ENCODE measurements around the gene EXOC4. TPM values are rescaled to one million over a fixed set of nuclear protein-coding genes. Genes with fewer than 3 reads are reported as not detected.

The EXOC4 gene
- total and polyA plus RNA-seq, 2 of the 13 experiments (the other 11 are each of a cell fraction or from before 2014, with no cell fraction given) = 22.5 to 39.0 TPM

DNA sequence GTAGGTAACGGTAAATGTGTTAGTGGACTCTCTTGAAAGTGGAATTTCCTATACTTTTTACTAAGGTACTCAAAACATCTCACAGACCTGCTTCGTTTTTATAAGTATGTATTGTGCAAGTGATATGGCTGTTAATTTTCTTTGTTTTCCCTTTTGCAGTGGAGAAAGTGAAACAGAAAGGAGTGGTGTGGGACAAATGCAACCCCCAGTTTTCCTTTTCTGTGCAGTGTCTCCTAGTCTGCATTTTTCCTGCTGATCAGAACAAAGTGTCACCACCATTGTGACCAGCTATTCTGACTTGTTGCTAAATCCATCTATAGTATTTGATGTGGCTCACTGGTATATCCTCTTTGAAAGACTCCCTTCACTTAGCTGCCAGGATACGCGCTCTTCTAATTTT is 410.0 kb downstream of the EXOC4 start (continued):
- no peak for TF ChIP-seq NR2F6 (IDR thresholded peaks at IDR 0.05)
- no peak for TF ChIP-seq NR2F6 (CRISPR knock-in tag; IDR thresholded peaks at IDR 0.05)
- TF ChIP-seq ZSCAN5A (CRISPR knock-in tag; IDR thresholded peaks at IDR 0.05; ENCODE audit: borderline replicate concordance) = no peak
- TF ChIP-seq, protein P1, sequence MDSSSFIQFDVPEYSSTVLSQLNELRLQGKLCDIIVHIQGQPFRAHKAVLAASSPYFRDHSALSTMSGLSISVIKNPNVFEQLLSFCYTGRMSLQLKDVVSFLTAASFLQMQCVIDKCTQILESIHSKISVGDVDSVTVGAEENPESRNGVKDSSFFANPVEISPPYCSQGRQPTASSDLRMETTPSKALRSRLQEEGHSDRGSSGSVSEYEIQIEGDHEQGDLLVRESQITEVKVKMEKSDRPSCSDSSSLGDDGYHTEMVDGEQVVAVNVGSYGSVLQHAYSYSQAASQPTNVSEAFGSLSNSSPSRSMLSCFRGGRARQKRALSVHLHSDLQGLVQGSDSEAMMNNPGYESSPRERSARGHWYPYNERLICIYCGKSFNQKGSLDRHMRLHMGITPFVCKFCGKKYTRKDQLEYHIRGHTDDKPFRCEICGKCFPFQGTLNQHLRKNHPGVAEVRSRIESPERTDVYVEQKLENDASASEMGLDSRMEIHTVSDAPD (CRISPR knock-in tag; IDR thresholded peaks at IDR 0.05) = no peak
- no peak for TF ChIP-seq ZNF629 (CRISPR knock-in tag; conservative IDR thresholded peaks at IDR 0.05)

- Histone ChIP-seq H3K36me3 (replicated peaks in 1 of 2; ENCODE audit: control insufficient read depth in 1 of 2, insufficient read depth in 2 of 2, low read length in 2 of 2) (no peaks in the 10 kb centered on the region), H3K4me3 (replicated peaks in 1 of 3; ENCODE audit: insufficient read depth in 1 of 3, low read depth in 2 of 3, low read length in 3 of 3) (no peak overlapping the region), H4K20me1 (ENCODE audit: insufficient read depth, low read length) (no peaks in the 10 kb centered on the region), H3K9me3 (ENCODE audit: low read length) (no peaks in the 10 kb centered on the region), H2AFZ (ENCODE audit: low read length) (no peak overlapping the region), H3K9ac (ENCODE audit: insufficient read depth, low read depth, low read length) (no peak overlapping the region), H3K27me3 (ENCODE audit: control insufficient read depth in 1 of 2, insufficient read depth in 2 of 2, low read length in 2 of 2) (no peaks in the 10 kb centered on the region), H3K4me2 (ENCODE audit: low read depth, low read length) (no peak overlapping the region), H3K4me1 (ENCODE audit: insufficient read depth, low read length) (no peaks in the 10 kb centered on the region), H3K27ac (ENCODE audit: extremely low read length, insufficient read depth, low read length) (no peak overlapping the region), H3K79me2 (ENCODE audit: insufficient read depth, low read length) (no peaks in the 10 kb centered on the region)
- BruUV-seq (replicated peaks) = no TSS peak
- in situ Hi-C loops (cut with HindIII; ENCODE audit: extremely low pct_ligation_motif_present, low pct_unique_long_range_greater_than_20kb) (no loop called here), intact Hi-C loops (cut with micrococcal nuclease; ENCODE audit: unreplicated experiment) (no loop called here)
- ChIA-PET CTCF (ENCODE audit: low intra/inter-chr PET ratio, low total read pairs) (no interaction called here), POLR2A (no interaction called here)
- no peak for DNase-seq (ENCODE audit: low spot score)
- TF ChIP-seq DR1 (CRISPR knock-in tag; IDR thresholded peaks at IDR 0.05) (no peak), IRF2 (CRISPR knock-in tag; IDR thresholded peaks at IDR 0.05) (no peak), ARHGAP35 (CRISPR knock-in tag; IDR thresholded peaks at IDR 0.05; ENCODE audit: borderline replicate concordance) (no peak), KLF16 (CRISPR knock-in tag; IDR thresholded peaks at IDR 0.05) (no peak), EHMT2 (IDR thresholded peaks at IDR 0.05; ENCODE audit: borderline replicate concordance, low read depth, low read length) (no peak), HDAC6 (IDR thresholded peaks at IDR 0.05; ENCODE audit: low read depth, low read length) (no peak), SMYD3 (CRISPR knock-in tag; IDR thresholded peaks at IDR 0.05) (no peak), ZNF660 (CRISPR knock-in tag; IDR thresholded peaks at IDR 0.05; ENCODE audit: borderline replicate concordance, low read depth) (no peak), SUZ12 (IDR thresholded peaks at IDR 0.05; ENCODE audit: low read depth, low read length) (no peak)
- no peak for FAIRE-seq
- ATAC-seq = no peak
Measured at GRCh38 chr7:133664528-133664927, 411.6 kb downstream of the EXOC4 start.

Data from HepG2 (cell line).